SK-N-SH (cell line): Measurements from ENCODE around the gene ARMC8. TPM values are rescaled to one million over a fixed set of nuclear protein-coding genes. Genes with fewer than 3 reads are reported as not detected.

ENCODE experiments used
- CTCF ChIA-PET: fragments of 300-600, 350-600 bp; formaldehyde crosslinking; extraction: SDS; loops from one replicate; lab custom pipeline; 2021; lab: Yijun Ruan, JAX
- POLR2A ChIA-PET: fragments of 350-600 bp; sonication (Branson Sonifier 250); formaldehyde crosslinking; extraction: SDS; loops from one replicate; lab custom pipeline; 2020; ENCODE audit warnings: antibody characterized with exemption, inconsistent platforms; lab: Yijun Ruan, JAX
- DNase-seq: peaks from one replicate; pipeline ENCODE4 v3.0.0; 2012
- H2AFZ ChIP-seq: fragments of 200-600 bp; sonication (generic); 2 replicates; pipeline ENCODE4 v1.8.1; 2016; ENCODE audit warnings: antibody characterized with exemption, mild to moderate bottlenecking, low read depth
- H3F3A ChIP-seq: fragments of 200-600 bp; sonication (generic); replicated peaks from 2 replicates; pipeline ENCODE3; 2016; ENCODE audit warnings: antibody characterized with exemption, mild to moderate bottlenecking; ENCODE audit not compliant: insufficient read depth
- H3K27ac ChIP-seq, 2 experiments: fragments of 200-500 bp in 1 of 2; fragments of 200-600 bp in 1 of 2; sonication (Bioruptor generic) in 1 of 2; sonication (generic), shearing (Covaris generic) in 1 of 2; 2 replicates each; pipeline versions ENCODE4 v1.5.1 to v1.6.1; 2014 to 2016; ENCODE audit warnings: low read depth in 2 of 2, inconsistent platforms in 1 of 2, low read length in 1 of 2, mild to moderate bottlenecking in 1 of 2, mixed read lengths in 1 of 2
- H3K27me3 ChIP-seq: fragments of 200-600 bp; sonication (generic), shearing (Covaris generic); 2 replicates; pipeline ENCODE4 v1.6.1; 2016; ENCODE audit warnings: mixed run types; ENCODE audit not compliant: insufficient read depth
- H3K36me3 ChIP-seq, 2 experiments: fragments of 200-500 bp in 1 of 2; fragments of 200-600 bp in 1 of 2; sonication (Bioruptor generic) in 1 of 2; sonication (generic) in 1 of 2; replicated peaks in 1 of 2; 2 replicates each; pipeline versions ENCODE3 to v1.5.1; 2014 to 2016; ENCODE audit warnings: low read length in 1 of 2, mild to moderate bottlenecking in 1 of 2; ENCODE audit not compliant: insufficient read depth in 2 of 2, control insufficient read depth in 1 of 2
- H3K4me1 ChIP-seq, 2 experiments: fragments of 200-500 bp in 1 of 2; fragments of 200-600 bp in 1 of 2; sonication (Bioruptor generic) in 1 of 2; sonication (generic), shearing (Covaris generic) in 1 of 2; 2 replicates each; pipeline versions ENCODE4 v1.5.1 to v1.6.1; 2014 to 2016; ENCODE audit warnings: low read depth in 1 of 2, low read length in 1 of 2, mixed run types in 1 of 2; ENCODE audit not compliant: insufficient read depth in 2 of 2, control insufficient read depth in 1 of 2
- H3K4me2 ChIP-seq: fragments of 200-600 bp; sonication (generic), shearing (Covaris generic); 2 replicates; pipeline ENCODE4 v1.6.1; 2017; ENCODE audit warnings: mixed run types
- H3K4me3 ChIP-seq, 2 experiments: fragments of 200-500 bp in 1 of 2; fragments of 200-600 bp in 1 of 2; sonication (Bioruptor generic) in 1 of 2; sonication (generic), shearing (Covaris generic) in 1 of 2; 2 replicates each; pipeline versions ENCODE4 v1.5.1 to v1.8.1; 2014 to 2016; ENCODE audit warnings: low read depth in 2 of 2, inconsistent platforms in 1 of 2, low read length in 1 of 2, mild to moderate bottlenecking in 1 of 2, mixed read lengths in 1 of 2, moderate library complexity in 1 of 2
- H3K79me2 ChIP-seq: fragments of 200-600 bp; sonication (generic); 2 replicates; pipeline ENCODE4 v1.8.1; 2017; ENCODE audit warnings: mild to moderate bottlenecking; ENCODE audit not compliant: insufficient read depth
- H3K9ac ChIP-seq: fragments of 200-600 bp; sonication (generic); 2 replicates; pipeline ENCODE4 v1.6.1; 2017; ENCODE audit warnings: mixed run types
- H3K9me2 ChIP-seq: fragments of 200-600 bp; sonication (generic); 2 replicates; pipeline ENCODE4 v1.6.1; 2017; ENCODE audit warnings: mixed run types
- H3K9me3 ChIP-seq: fragments of 200-600 bp; sonication (generic); 2 replicates; pipeline ENCODE4 v1.6.1; 2017; ENCODE audit warnings: mixed run types, mild to moderate bottlenecking, moderate library complexity
- H4K20me1 ChIP-seq: fragments of 200-600 bp; sonication (generic); 2 replicates; pipeline ENCODE4 v1.6.1; 2017; ENCODE audit warnings: mild to moderate bottlenecking, mixed run types; ENCODE audit not compliant: insufficient read depth
- ELF1 ChIP-seq: IDR thresholded peaks from 2 replicates; pipeline ENCODE4 v1.4.0; 2012
- EP300 ChIP-seq, 2 experiments: IDR thresholded peaks; 2 replicates each; pipeline versions ENCODE4 v1.4.0 to v1.6.1; 2012; ENCODE audit warnings: borderline replicate concordance in 1 of 2, low read depth in 1 of 2, low read length in 1 of 2
- EZH2phosphoT487 ChIP-seq: fragments of 200-600 bp; sonication (generic); IDR thresholded peaks from 2 replicates; pipeline ENCODE4 v1.6.1; 2017; ENCODE audit warnings: low read depth, mixed run types, mild to moderate bottlenecking, antibody characterized with exemption, moderate library complexity, borderline replicate concordance
- FOSL2 ChIP-seq: IDR thresholded peaks from 2 replicates; pipeline ENCODE4 v1.4.0; 2012; ENCODE audit warnings: low read depth, mild to moderate bottlenecking, moderate library complexity, borderline replicate concordance
- FOXM1 ChIP-seq: IDR thresholded peaks from 2 replicates; pipeline ENCODE4 v1.4.0; 2012; ENCODE audit warnings: low read depth, mild to moderate bottlenecking
- GABPA ChIP-seq: IDR thresholded peaks from 2 replicates; pipeline ENCODE4 v1.4.0; 2012; ENCODE audit warnings: low read depth, mild to moderate bottlenecking
- JUND ChIP-seq: IDR thresholded peaks from 2 replicates; pipeline ENCODE4 v1.4.0; 2012
- NRF1 ChIP-seq: IDR thresholded peaks from 2 replicates; pipeline ENCODE4 v1.6.1; 2012; ENCODE audit warnings: low read depth, mild to moderate bottlenecking, low read length
- POLR2AphosphoS5 ChIP-seq: IDR thresholded peaks from 2 replicates; pipeline ENCODE4 v1.6.1; 2012; ENCODE audit warnings: low read depth, low read length
- RCOR1 ChIP-seq: fragments of 150-350 bp; IDR thresholded peaks from 2 replicates; pipeline ENCODE4 v1.6.1; 2017; ENCODE audit warnings: antibody characterized with exemption, low read length
- REST ChIP-seq: IDR thresholded peaks from 2 replicates; pipeline ENCODE4 v1.6.1; 2012; ENCODE audit warnings: mild to moderate bottlenecking, low read depth, low read length, moderate library complexity
- RFX5 ChIP-seq: IDR thresholded peaks from 2 replicates; pipeline ENCODE4 v1.6.1; 2012; ENCODE audit warnings: mild to moderate bottlenecking, improper control_type of control experiment, low read length
- RXRA ChIP-seq: IDR thresholded peaks from 2 replicates; pipeline ENCODE4 v1.4.0; 2012; ENCODE audit warnings: low read depth, mild to moderate bottlenecking, borderline replicate concordance
- SIN3A ChIP-seq: IDR thresholded peaks from 2 replicates; pipeline ENCODE4 v1.6.1; 2012; ENCODE audit warnings: low read depth, mild to moderate bottlenecking, low read length, moderate library complexity, borderline replicate concordance
- TCF12 ChIP-seq: IDR thresholded peaks from 2 replicates; pipeline ENCODE4 v1.4.0; 2012
- TEAD4 ChIP-seq: IDR thresholded peaks from 2 replicates; pipeline ENCODE4 v1.4.0; 2012; ENCODE audit warnings: mild to moderate bottlenecking, borderline replicate concordance; ENCODE audit not compliant: insufficient read depth
- WGBS: methylation state at CpG from one replicate; pipeline ENCODE4 v1.1.6; 2017; ENCODE audit warnings: low lambda C conversion rate; 5-methylcytosine and 5-hydroxymethylcytosine counted together
- polyA plus RNA-seq, 3 experiments: library from polyadenylated mRNA; depleted of rRNA; stranded (reverse); fragments of >200 nt; gene quantifications; 2 replicates each; pipeline ENCODE4 v1.2.3, GENCODE V29; 2012
- TF ChIP-seq, protein P1 (sequence below): IDR thresholded peaks from 2 replicates; pipeline ENCODE4; 2012
- TF ChIP-seq, protein P2 (sequence below): IDR thresholded peaks from 2 replicates; pipeline ENCODE4 v1.4.0; 2012; ENCODE audit warnings: low read depth, borderline replicate concordance
- TF ChIP-seq, protein P3 (sequence below): fragments of 150-350 bp; IDR thresholded peaks from 2 replicates; pipeline ENCODE4 v1.6.1; 2016; ENCODE audit warnings: mild to moderate bottlenecking, low read depth, low read length

Gene ARMC8
- polyA plus RNA-seq, 1 of the 3 experiments (the other 2 are of a cell fraction) = 35.5 TPM

DNA sequence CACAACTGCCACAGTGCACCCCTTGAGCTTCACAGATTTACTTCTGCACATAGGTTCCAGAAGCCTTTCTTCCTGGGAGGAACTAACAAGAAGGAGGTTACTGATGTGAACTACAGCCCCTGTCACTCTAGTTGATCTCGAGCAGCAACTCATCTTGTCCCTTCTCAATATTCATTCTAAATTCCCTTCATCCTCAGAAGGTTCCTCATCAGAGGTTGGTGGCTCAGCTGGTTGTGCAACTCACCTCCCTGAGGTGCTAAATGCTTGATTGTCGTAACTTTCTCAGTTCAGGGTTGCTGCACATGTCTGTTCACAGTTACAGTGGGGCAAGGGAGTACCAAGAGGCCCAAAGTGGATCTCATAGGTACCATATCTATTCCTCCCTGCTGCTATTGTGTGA is 49.2 kb upstream of the ARMC8 start:
- no peak overlapping the region for H3K9ac ChIP-seq
- DNase-seq = no peak
- H3K36me3 ChIP-seq = no peaks in the 10 kb centered on the region
- H3K79me2 ChIP-seq = no peaks in the 10 kb centered on the region
- no peak overlapping the region for H2AFZ ChIP-seq
- ChIA-PET POLR2A (no interaction called here), CTCF (no interaction called here)
- H3K9me3 ChIP-seq = no peaks in the 10 kb centered on the region
- WGBS = 29% methylated on average over 2 of the region's 2 CpGs
- no peaks in the 10 kb centered on the region for H3F3A ChIP-seq
- no peak overlapping the region for H3K27ac ChIP-seq
- H3K4me1 ChIP-seq = no peaks in the 10 kb centered on the region; a peak in 1 of 4 replicates
- no peak for TF ChIP-seq FOXM1
- TF ChIP-seq EP300 (IDR thresholded peaks at IDR 0.05; ENCODE audit: borderline replicate concordance in 1 of 2, low read depth in 1 of 2, low read length in 1 of 2) = no peak
- TF ChIP-seq POLR2AphosphoS5 = no peak
- TF ChIP-seq, protein P1, sequence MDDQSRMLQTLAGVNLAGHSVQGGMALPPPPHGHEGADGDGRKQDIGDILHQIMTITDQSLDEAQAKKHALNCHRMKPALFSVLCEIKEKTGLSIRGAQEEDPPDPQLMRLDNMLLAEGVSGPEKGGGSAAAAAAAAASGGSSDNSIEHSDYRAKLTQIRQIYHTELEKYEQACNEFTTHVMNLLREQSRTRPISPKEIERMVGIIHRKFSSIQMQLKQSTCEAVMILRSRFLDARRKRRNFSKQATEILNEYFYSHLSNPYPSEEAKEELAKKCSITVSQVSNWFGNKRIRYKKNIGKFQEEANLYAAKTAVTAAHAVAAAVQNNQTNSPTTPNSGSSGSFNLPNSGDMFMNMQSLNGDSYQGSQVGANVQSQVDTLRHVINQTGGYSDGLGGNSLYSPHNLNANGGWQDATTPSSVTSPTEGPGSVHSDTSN = no peak
- TF ChIP-seq, protein P2, sequence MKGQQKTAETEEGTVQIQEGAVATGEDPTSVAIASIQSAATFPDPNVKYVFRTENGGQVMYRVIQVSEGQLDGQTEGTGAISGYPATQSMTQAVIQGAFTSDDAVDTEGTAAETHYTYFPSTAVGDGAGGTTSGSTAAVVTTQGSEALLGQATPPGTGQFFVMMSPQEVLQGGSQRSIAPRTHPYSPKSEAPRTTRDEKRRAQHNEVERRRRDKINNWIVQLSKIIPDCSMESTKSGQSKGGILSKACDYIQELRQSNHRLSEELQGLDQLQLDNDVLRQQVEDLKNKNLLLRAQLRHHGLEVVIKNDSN = no peak
- TF ChIP-seq RXRA = no peak
- TF ChIP-seq TCF12 = no peak
- no peak for TF ChIP-seq TEAD4
- TF ChIP-seq SIN3A = no peak
- no peak for TF ChIP-seq RFX5
- TF ChIP-seq JUND = no peak
- TF ChIP-seq GABPA = no peak
- no peak for TF ChIP-seq FOSL2
- TF ChIP-seq NRF1 = no peak
- TF ChIP-seq EZH2phosphoT487 = no peak
- no peak for TF ChIP-seq ELF1
- no peak overlapping the region for H3K4me2 ChIP-seq
- no peaks in the 10 kb centered on the region for H4K20me1 ChIP-seq
- H3K27me3 ChIP-seq = no peaks in the 10 kb centered on the region
- H3K4me3 ChIP-seq = no peak overlapping the region
- H3K9me2 ChIP-seq = no peaks in the 10 kb centered on the region

DNA sequence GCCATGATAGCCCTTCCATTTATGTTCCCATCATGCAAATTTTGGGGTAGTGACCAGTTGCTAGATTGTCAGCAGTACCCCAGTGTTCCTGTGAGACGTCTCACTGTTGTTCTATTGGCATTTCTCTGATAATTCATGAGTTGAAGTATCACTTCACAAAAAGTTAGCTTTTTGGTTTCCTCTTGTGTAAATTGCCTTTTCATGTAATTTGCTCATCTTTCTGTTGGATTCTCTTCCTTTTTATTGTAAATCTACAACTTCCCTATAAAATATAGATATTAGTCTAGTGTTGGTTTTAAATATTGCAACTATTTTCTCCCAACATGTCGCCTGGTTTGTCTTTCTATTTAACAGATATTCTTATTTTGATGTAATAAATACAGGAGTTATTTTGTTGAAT is 47.4 kb upstream of the ARMC8 start:
- no peak overlapping the region for H3K9ac ChIP-seq
- H3K36me3 ChIP-seq = no peaks in the 10 kb centered on the region
- POLR2A ChIA-PET = no interaction called here
- H3K27ac ChIP-seq = no peak overlapping the region
- no peaks in the 10 kb centered on the region for H3K79me2 ChIP-seq
- TF ChIP-seq EZH2phosphoT487 (no peak), FOXM1 (no peak), RCOR1 (no peak), TCF12 (no peak), JUND (no peak), REST (no peak)
- TF ChIP-seq, protein P3, sequence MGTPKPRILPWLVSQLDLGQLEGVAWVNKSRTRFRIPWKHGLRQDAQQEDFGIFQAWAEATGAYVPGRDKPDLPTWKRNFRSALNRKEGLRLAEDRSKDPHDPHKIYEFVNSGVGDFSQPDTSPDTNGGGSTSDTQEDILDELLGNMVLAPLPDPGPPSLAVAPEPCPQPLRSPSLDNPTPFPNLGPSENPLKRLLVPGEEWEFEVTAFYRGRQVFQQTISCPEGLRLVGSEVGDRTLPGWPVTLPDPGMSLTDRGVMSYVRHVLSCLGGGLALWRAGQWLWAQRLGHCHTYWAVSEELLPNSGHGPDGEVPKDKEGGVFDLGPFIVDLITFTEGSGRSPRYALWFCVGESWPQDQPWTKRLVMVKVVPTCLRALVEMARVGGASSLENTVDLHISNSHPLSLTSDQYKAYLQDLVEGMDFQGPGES = no peak
- H3K4me1 ChIP-seq = no peaks in the 10 kb centered on the region
- H3K4me3 ChIP-seq = no peak overlapping the region
- CTCF ChIA-PET = interaction anchor here (0.7 kb wide), 1 partner anchor 20 kb away, joined by 4 read pairs; no protein-coding TSS in a partner anchor
- H3K27me3 ChIP-seq = no peaks in the 10 kb centered on the region
- H3K9me2 ChIP-seq = no peaks in the 10 kb centered on the region
- no peaks in the 10 kb centered on the region for H3F3A ChIP-seq
- no peaks in the 10 kb centered on the region for H4K20me1 ChIP-seq
- no peak overlapping the region for H2AFZ ChIP-seq
- no peaks in the 10 kb centered on the region for H3K9me3 ChIP-seq
- no peak for DNase-seq
- H3K4me2 ChIP-seq = no peak overlapping the region
- 58% methylated on average over 2 of the region's 2 CpGs for WGBS
